Liver (tissue), 3 donors: ENCODE results near the gene GABBR2.

Experiments used
- CTCF ChIP-seq: fragments of 150-350 bp; IDR thresholded peaks from 2 replicates; pipeline ENCODE4 v1.5.1; 2017; ENCODE audit warnings: improper control_type of control experiment, low read depth, low read length; ENCODE audit not compliant: missing input control
- JUND ChIP-seq, 2 donors: IDR thresholded peaks; 2 replicates each; pipeline ENCODE4 v1.6.1; 2016; ENCODE audit warnings: antibody characterized with exemption in 2 of 2
- SP1 ChIP-seq: IDR thresholded peaks from 2 replicates; pipeline ENCODE4 v1.6.1; 2018; ENCODE audit warnings: antibody characterized with exemption, mild to moderate bottlenecking
- donor health status: healthy.
- donor health status: healthy.

GRCh38 chr9:98569491-98569890 lies 139.2 kb downstream of the GABBR2 start:
- TF ChIP-seq CTCF = no peak
- no peak for TF ChIP-seq JUND (IDR thresholded peaks at IDR 0.05)
- TF ChIP-seq SP1 = no peak
